ENCODE results near the gene AKT2.

AKT2 gene

GRCh38 chr19:40300668-40301067, 15.5 kb upstream of the AKT2 start:
- DNase-seq: no peak

- no peak for DNase-seq
Measured at GRCh38 chr19:40298026-40298425, 12.9 kb upstream of the AKT2 start.

DNA sequence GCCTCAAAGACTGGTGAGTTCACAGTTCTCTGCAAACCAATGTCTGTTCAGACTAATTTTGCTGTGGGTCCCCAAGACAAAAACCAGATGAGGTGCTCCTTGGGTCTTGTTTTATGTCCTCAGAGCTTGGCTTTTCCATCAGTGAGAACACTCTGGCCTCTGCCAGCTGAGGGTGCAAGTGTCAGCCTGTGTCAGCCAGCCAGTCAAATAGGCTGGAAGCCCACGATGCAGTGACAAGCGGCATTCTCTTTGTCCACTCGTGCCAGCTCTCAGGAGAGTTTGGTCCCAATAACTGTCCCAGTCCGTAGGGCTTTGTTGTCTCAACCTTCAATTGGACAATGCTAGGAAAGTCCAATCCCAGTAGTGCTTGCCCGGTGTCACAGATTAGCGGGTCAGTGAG, 9.4 kb upstream of the AKT2 start:
- no peak for DNase-seq

GRCh38 chr19:40286971-40287421, 1.9 kb upstream of the AKT2 start:
- DNase-seq: no peak

DNA sequence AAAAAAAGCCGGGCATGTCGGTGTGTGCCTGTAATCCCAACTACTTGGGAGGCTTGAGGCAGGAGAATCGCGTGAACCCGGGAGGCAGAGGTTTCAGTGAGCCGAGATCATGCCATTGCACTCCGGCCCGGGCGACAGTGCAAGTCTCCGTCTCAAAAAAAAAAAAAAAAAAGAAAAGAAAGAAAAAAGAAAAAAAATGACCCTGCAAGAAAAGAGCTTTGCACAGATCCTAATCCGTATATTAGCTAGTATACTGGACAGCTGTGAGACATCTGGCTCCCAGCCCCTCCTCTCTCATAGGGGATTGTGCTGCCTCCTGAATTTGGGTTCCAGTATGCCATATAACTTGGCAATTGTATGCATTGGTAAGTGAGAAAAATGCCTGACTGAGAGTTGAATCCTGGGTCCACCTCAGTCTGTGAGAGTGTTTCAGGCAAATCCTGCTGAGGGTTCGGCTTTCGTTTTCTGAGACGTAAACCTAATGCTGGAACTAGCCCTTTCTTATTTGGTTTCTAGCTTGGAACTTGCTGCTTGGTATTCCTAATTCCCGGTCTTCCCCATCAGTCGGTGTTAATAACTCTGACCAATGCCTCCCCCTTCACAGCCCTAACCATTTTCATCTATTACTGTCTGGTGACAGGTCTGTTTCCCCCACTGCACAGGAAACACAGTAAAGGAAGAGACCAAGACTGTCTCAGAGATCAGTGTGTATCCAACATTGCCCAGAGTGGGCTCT, 1.3 kb upstream of the AKT2 start:
- no peak for DNase-seq

DNA sequence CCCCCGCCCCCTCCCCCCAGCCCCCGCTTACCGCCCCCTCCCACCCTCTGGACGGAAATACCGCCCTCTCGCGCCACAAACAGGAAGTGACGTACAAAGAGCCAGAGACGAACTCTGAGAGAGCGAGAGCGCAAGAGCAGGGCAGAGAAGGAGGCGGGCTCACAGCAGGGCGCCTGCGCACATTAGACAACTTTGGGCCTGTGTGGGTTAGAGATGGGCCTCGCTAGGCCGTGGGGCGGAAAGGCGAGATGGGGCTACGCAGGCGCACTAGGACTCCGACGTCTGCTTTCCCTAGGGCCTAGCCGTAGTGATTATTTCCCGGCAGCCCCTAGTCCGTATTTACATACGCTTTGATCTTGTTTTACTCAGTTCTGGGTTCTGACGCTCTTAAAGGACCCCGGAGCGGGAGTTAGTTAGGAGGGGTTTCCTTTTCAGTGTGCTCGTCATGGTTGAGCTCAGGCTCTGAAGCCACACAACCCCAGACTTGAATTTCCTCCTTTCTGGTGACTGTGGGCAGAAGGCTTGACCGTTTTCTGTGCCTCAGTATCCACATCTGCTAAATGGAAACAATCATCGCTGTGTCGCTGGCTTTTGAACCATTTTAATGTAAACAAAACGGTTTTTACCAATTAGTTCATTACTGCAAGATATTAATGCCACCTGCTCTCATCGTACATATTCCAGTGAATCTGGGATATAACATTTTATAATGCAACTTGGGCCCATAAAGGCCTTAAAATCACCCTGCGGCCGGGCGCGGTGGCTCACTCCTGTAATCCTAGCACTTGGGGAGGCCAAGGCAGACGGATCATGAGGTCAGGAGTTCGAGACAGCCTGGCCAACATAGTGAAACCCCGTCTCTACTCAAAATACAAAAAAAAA, 449 bp upstream of the AKT2 start:
- DNase-seq: peak; percentile 99 to 100 (median 100)

DNA sequence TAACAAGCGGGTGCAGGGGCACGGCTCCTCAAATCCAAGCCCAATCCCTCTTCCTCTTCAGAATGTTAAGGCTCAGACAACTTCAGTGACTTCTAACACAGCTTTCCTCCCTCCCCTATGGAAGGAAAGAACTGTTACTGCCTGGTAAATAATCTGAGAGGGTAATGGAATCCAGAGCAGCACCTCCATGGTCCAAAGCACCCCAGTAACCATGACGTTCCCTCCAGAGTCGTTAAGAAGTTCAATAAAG, 969 bp downstream of the AKT2 start:
- peak in 1 of 4 experiments; percentile 9 for DNase-seq

GRCh38 chr19:40283414-40284250, 1.5 kb downstream of the AKT2 start:
- peak in 2 of 4 experiments; percentile 8 to 11 for DNase-seq

DNA sequence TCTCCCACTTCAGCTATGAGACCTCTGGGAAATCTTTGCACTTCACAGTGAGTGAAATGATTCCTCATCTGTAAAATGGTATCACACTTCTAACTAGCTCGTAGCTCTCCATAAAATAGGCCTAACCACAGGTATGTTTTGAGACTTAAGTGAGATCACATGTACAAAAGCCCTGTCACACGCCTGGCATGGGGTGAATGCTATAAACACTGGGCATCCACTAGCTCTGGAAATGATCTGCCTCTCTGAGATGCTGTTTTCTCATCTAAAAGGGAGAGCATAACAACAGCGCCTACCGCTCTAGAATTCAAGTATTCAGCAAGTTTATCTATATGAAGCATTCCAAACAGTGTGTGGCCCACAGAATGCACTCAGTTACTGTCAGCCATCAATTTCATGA, 2.2 kb downstream of the AKT2 start:
- DNase-seq: no peak

GRCh38 chr19:40282209-40282580, 3.0 kb downstream of the AKT2 start:
- DNase-seq: no peak

DNA sequence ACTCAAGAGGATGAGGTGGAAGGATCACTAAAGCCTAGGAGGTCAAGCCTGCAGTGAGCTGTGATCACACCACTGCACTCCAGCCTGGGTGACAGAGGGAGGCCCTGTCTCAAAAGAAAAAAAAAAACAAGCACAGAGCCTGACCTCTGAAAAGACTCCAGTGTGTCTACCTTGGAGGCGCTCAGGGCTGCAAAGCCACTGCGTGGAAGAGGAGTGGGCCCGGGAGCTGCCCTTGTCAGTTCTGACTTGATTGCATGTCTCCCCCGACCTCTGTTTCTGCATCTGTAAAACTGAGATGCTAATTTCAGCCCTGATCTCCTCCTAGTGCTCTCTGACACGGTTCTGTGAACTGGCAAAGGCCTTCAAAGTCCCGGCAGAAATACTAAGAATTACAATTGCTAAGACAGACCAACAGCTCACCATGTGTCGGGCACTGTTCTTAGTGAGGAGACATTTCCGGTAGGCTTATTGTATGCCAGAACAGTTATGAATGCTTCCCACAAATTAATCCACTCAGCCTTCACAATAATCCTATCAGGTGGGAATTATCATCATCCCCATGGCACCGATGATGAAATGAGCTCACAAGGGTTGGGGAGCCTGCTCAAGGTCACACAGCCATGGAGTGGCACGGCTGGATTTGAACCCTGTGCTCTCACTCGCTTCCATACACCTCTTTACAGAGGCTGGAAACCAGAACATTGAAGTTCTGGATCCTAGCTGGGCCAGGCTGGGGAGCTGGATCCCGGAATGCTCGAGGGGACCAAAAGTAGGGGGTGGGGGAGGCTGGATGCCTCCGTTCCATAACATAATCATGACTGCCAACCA, 3.5 kb downstream of the AKT2 start:
- DNase-seq: no peak

DNA sequence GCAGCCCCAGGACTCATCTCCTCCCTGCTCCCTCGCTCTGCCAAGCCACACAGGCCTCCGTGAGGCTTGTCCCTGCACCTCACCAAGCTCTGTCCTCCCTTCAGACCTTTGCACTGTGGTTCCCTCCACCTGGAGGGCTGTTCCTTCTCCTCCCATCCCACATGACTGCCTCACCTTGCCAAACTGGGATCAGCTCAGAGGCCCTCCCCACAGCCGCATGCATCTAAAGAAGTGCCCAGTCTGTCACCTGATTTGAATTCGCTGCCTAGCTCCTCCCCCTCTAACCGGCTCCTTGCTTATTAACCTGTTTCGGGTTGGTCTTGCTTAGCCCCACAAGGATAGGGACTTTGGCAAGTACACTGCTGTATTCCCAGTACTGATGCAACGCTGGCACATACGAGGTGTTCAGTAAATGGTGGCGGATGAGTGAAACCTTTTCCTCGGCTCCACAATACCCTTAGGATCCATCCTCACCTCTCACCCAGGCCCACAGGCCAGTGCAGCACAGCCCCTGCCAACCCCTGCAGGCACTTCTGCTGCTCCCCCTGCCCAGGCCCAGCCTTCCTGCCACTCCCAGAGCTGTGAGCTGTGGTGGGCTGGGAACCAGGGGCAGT, 4.4 kb downstream of the AKT2 start:
- no peak for DNase-seq

DNA sequence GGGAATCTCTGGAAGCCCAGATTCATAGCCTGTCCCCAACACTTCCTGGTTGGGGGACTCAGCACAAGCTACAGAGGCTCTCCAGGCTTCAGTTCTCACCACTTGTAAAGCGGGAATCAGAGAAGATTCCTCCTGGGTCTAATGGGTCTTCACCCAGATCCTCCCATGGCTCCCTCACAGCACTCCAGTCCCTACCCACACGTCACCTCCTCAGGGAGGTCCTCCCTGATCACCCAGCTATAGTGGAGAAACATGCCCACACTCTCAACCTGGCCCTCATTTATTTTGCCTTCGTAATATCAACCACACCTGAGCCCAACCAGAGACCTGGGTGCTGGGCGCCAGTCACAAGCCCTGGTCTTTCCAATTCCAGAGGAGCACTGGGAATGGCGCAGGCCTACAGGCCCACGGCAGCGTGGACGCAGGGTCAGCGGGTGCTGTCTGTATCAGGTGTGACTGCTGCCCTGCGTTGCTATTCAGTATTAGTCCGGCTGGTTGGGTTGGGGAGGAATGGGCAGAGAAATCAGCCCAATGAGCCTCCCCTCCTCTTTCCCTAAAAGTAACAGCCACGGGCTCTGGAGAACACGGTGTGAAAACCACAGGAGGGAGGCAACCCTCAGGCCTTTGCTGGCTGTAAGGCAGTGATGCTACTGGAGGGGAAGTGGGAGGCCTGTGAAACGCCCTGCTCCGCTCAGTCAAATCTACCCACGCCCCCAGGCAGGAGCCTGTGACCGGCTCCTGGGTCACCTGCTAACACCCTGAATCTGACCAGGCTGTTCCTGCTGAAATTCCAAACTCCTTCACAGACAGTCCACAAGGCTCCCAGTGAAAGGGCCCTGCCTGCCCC, 5.2 kb downstream of the AKT2 start:
- DNase-seq: peak; percentile 30 to 55 (median 46)

DNA sequence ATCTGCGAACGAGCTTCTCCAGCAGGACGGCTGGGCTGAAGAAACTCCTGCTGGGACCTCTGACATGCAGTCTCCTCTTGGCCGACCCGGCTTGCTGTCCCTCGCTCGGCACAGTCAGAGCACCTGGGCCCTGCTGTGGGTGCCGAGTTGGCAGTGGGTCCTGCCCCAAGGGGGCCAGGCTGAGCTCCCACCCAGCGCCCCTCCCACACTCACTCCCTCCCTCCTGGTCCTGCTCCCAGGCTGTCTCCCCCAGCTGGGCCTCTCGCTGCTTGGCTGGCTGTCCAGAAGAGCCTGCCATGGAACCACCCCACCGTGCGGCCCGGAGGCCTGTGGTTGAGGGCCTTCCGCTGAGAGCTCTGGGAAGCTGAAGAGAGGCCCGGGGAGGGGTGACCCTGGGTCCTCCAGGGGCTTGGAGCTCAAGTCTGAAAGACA, 6.0 kb downstream of the AKT2 start:
- DNase-seq: no peak

DNA sequence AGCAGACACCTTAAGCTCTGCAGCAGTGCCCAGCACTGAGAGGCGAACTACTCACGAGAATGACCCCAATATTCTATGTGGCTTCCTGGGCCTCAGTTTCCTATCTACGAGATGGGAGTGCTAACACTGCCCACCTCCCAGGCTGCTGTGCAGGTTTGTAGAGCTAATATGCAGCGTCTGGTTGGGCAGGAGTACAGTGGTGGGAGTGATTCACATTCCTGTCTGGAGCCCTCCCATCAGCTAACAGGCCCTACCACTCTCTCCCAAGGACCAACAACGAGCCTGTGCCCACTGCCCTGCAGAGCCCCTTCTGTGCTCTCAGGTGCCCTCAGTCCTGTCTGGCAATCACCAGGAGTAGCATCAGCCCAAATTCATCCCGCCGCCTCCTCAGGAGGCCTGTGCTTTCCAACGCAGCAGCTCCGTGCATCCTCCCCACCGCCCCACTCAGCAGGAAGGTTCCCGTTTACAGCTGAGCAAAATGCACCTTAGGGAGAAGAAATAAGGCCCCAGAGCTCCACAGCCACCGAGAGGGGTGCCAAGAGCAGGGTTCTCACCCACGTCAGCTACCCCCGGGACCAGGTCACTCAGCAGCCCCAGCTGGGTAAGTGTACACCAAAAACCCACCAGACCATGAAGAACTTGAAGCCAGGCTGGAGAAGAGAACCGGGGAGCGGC, 6.6 kb downstream of the AKT2 start:
- no peak for DNase-seq

- no peak for DNase-seq
Measured at GRCh38 chr19:40277356-40278059, 7.6 kb downstream of the AKT2 start.

DNA sequence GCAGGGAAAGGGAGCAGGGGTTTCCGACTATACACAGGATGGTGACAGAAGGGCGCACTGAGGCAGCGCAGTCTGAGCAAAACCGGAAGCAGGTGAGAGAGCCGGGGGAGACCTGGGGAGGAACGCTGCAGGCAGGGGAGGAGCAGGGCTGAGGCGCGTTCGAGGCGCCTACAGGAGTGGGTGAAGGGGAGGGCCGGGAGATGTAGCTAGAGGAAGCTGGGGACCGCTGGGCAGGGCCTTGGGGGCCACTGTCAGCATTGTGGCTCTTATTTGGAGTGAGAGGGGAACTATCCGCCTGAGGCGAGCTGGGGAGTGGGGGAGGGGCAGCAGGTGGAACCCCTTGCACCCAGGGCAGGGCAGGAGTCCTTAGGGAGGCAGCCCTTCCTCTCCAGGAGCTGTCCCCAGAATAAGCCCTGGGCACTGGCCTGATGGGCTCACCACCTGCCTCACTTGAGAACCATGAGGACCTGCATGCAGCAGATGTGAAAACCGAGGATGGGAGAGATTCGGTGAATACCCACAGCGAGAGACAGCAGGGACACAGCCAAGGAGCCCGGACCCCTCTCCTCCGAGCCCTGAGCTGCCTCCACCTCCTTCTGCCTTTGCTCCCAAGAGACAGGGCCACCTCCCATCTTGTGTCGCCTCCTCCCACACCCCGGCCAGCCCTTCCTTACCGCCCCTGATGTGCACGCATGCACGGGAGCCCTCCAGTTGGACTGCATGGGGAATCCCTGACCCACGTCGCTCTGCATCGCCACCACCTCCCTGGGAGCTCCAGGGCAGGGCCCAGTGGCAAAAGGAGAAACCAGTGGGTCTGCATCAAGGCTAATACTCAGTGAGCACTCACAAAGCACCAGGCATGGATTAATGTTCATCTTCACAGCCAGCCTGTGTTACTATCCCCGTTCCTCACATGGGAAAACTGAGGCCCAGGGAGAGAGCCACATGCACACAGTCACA, 10.3 kb downstream of the AKT2 start:
- DNase-seq: peak; percentile 23 to 62 (median 50)
